Upper lobe of left lung (tissue), 4 donors: Measurements from ENCODE around the gene C6orf132.

Experiments used
- EP300 ChIP-seq, 4 donors: sonication (generic); formaldehyde crosslinking; IDR thresholded peaks; one replicate each; pipeline ENCODE4 v1.5.1; 2017; ENCODE audit warnings: antibody characterized with exemption in 4 of 4, control low read depth in 2 of 4
- POLR2AphosphoS5 ChIP-seq, 2 donors: sonication (generic); formaldehyde crosslinking; IDR thresholded peaks; one replicate each; pipeline ENCODE4 v1.5.1; 2017; ENCODE audit warnings: antibody characterized with exemption in 2 of 2
- TF ChIP-seq, protein P1 (sequence below), 6 experiments: fragments of 450-650 bp in 4 of 6; fragments of 200-600 bp in 2 of 6; sonication (generic) in 2 of 6; IDR thresholded peaks; one replicate each; pipeline ENCODE4 v1.5.1; 2016 to 2019; ENCODE audit warnings: antibody characterized with exemption in 6 of 6

DNA sequence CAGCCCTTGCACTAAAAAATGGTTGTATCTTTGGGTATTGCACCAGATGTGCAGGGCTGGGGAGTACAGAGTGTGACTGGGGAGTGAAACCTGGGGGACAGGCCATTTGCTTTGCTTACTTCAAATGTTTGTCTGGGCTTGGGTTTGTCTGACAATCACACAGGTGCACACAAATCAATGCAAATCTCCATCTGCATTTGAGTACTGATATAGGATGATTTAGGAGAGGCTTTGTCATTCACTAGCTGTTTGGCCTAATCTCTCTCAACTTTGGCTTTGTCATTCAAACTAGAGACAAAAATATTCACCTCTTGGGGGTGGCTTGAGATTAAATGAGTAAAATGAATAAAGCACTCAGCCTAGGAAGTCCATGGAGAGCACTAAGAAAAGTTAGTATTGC, 34.6 kb upstream of the C6orf132 start:
- TF ChIP-seq, protein P1, sequence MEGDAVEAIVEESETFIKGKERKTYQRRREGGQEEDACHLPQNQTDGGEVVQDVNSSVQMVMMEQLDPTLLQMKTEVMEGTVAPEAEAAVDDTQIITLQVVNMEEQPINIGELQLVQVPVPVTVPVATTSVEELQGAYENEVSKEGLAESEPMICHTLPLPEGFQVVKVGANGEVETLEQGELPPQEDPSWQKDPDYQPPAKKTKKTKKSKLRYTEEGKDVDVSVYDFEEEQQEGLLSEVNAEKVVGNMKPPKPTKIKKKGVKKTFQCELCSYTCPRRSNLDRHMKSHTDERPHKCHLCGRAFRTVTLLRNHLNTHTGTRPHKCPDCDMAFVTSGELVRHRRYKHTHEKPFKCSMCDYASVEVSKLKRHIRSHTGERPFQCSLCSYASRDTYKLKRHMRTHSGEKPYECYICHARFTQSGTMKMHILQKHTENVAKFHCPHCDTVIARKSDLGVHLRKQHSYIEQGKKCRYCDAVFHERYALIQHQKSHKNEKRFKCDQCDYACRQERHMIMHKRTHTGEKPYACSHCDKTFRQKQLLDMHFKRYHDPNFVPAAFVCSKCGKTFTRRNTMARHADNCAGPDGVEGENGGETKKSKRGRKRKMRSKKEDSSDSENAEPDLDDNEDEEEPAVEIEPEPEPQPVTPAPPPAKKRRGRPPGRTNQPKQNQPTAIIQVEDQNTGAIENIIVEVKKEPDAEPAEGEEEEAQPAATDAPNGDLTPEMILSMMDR (IDR thresholded peaks at IDR 0.05), result no peak
- TF ChIP-seq POLR2AphosphoS5 (IDR thresholded peaks at IDR 0.05), result no peak
- no peak for TF ChIP-seq EP300 (IDR thresholded peaks at IDR 0.05)
